Neural cell (in vitro differentiated cells): ENCODE measurements around the gene PKNOX2. TPM values are rescaled to one million over a fixed set of nuclear protein-coding genes. Genes with fewer than 3 reads are reported as not detected.

Experiments
- H2AFZ ChIP-seq: fragments of 200-600, 300-800 bp; sonication (generic), shearing (Covaris generic); 2 replicates; pipeline ENCODE4 v1.6.0; 2014; ENCODE audit warnings: low read depth, mild to moderate bottlenecking, antibody characterized with exemption, low read length, moderate library complexity
- H3F3A ChIP-seq: fragments of 200-600 bp; shearing (Covaris generic); 2 replicates; pipeline ENCODE4 v1.6.1; 2016; ENCODE audit warnings: mild to moderate bottlenecking, moderate library complexity, mixed read lengths, antibody characterized with exemption, low read length; ENCODE audit not compliant: insufficient read depth, poor library complexity, severe bottlenecking
- H3K27ac ChIP-seq: fragments of 200-600, 300-800 bp; sonication (generic), shearing (Covaris generic); 2 replicates; pipeline ENCODE4 v1.5.1; 2014; ENCODE audit warnings: mild to moderate bottlenecking, low read length, moderate library complexity
- H3K27me3 ChIP-seq: fragments of 300-800, 200-600 bp; sonication (generic), shearing (Covaris generic); 2 replicates; pipeline ENCODE4 v1.6.0; 2014; ENCODE audit warnings: mild to moderate bottlenecking, low read depth, low read length, moderate library complexity; ENCODE audit not compliant: insufficient read depth
- H3K36me3 ChIP-seq: fragments of 300-800, 200-600 bp; sonication (generic), shearing (Covaris generic); 2 replicates; pipeline ENCODE4 v1.5.1; 2014; ENCODE audit warnings: mild to moderate bottlenecking, antibody characterized with exemption, low read length, moderate library complexity; ENCODE audit not compliant: insufficient read depth
- H3K4me2 ChIP-seq: fragments of 300-800, 200-600 bp; sonication (generic), shearing (Covaris generic); 2 replicates; pipeline ENCODE4 v1.6.0; 2014; ENCODE audit warnings: mild to moderate bottlenecking, low read length
- H3K4me3 ChIP-seq: fragments of 300-800, 200-600 bp; sonication (generic), shearing (Covaris generic); 2 replicates; pipeline ENCODE4 v1.5.1; 2014; ENCODE audit warnings: mild to moderate bottlenecking, low read length, moderate library complexity
- H3K79me2 ChIP-seq: fragments of 200-600 bp; shearing (Covaris generic); replicated peaks from 2 replicates; pipeline ENCODE4 v1.6.0; 2014; ENCODE audit warnings: mild to moderate bottlenecking, low read length, moderate library complexity; ENCODE audit not compliant: insufficient read depth
- H3K9ac ChIP-seq: fragments of 300-800, 200-600 bp; sonication (generic), shearing (Covaris generic); 2 replicates; pipeline ENCODE4 v1.6.1; 2016; ENCODE audit warnings: mild to moderate bottlenecking, low read length, mixed read lengths
- H3K9me2 ChIP-seq: fragments of 200-600 bp; shearing (Covaris generic); 2 replicates; pipeline ENCODE4 v1.6.1; 2016; ENCODE audit warnings: mild to moderate bottlenecking, low read length, mixed read lengths; ENCODE audit not compliant: insufficient read depth
- H3K9me3 ChIP-seq: fragments of 200-600, 300-800 bp; sonication (generic), shearing (Covaris generic); 2 replicates; pipeline ENCODE4 v1.6.1; 2016; ENCODE audit warnings: mild to moderate bottlenecking, mixed run types, low read length, moderate library complexity, mixed read lengths
- H4K20me1 ChIP-seq: fragments of 200-600 bp; shearing (Covaris generic); 2 replicates; pipeline ENCODE4 v1.6.1; 2016; ENCODE audit warnings: mild to moderate bottlenecking, mixed run types; ENCODE audit not compliant: insufficient read depth
- CTCF ChIP-seq: fragments of 450-650 bp; IDR thresholded peaks from 2 replicates; pipeline ENCODE4 v1.5.1; 2014; ENCODE audit warnings: antibody characterized with exemption, mild to moderate bottlenecking, moderate library complexity; ENCODE audit not compliant: poor library complexity, severe bottlenecking
- EP300 ChIP-seq: fragments of 450-650 bp; conservative IDR thresholded peaks from 2 replicates; pipeline ENCODE4 v1.6.1; 2014; ENCODE audit warnings: antibody characterized with exemption, mild to moderate bottlenecking, moderate library complexity; ENCODE audit not compliant: poor library complexity, severe bottlenecking
- EZH2 ChIP-seq: fragments of 200-600, 300-800 bp; shearing (Covaris generic), sonication (generic); IDR thresholded peaks from 2 replicates; pipeline ENCODE4 v1.6.1; 2014; ENCODE audit warnings: antibody characterized with exemption, low read length, borderline replicate concordance, mild to moderate bottlenecking; ENCODE audit not compliant: insufficient read depth, poor library complexity, severe bottlenecking
- MXI1 ChIP-seq: fragments of 450-650 bp; conservative IDR thresholded peaks from 2 replicates; pipeline ENCODE4 v1.6.1; 2014; ENCODE audit warnings: antibody characterized with exemption, mild to moderate bottlenecking; ENCODE audit not compliant: poor library complexity, severe bottlenecking
- POLR2AphosphoS5 ChIP-seq: IDR thresholded peaks from 2 replicates; pipeline ENCODE4 v1.6.1; 2012
- RAD21 ChIP-seq: fragments of 450-650 bp; conservative IDR thresholded peaks from 2 replicates; pipeline ENCODE4 v1.6.1; 2014; ENCODE audit warnings: antibody characterized with exemption, mild to moderate bottlenecking, moderate library complexity
- SMC3 ChIP-seq: fragments of 450-650 bp; conservative IDR thresholded peaks from 2 replicates; pipeline ENCODE4 v1.6.1; 2014; ENCODE audit warnings: antibody characterized with exemption, mild to moderate bottlenecking, moderate library complexity; ENCODE audit not compliant: poor library complexity
- TAF1 ChIP-seq: IDR thresholded peaks from 2 replicates; pipeline ENCODE4 v1.6.1; 2012; ENCODE audit warnings: low read depth
- polyA plus RNA-seq: library from polyadenylated mRNA; depleted of rRNA; stranded (reverse); fragments of >200 nt; gene quantifications from 2 replicates; pipeline ENCODE4 v1.2.3, GENCODE V29; 2014
- TF ChIP-seq, protein P1 (sequence below): IDR thresholded peaks from 2 replicates; pipeline ENCODE4 v1.6.1; 2012; ENCODE audit warnings: borderline replicate concordance

PKNOX2 gene
- polyA plus RNA-seq, 1 donor from 2014 or later: 0.99 TPM

- H3K79me2 ChIP-seq: no peaks in the 10 kb centered on the region
- no peak overlapping the region for H2AFZ ChIP-seq
- no peaks in the 10 kb centered on the region for H4K20me1 ChIP-seq
- H3F3A ChIP-seq: no peaks in the 10 kb centered on the region
- no peaks in the 10 kb centered on the region for H3K9me2 ChIP-seq
- no peak overlapping the region for H3K27ac ChIP-seq
- H3K27me3 ChIP-seq: no peaks in the 10 kb centered on the region
- no peak overlapping the region for H3K4me2 ChIP-seq
- no peak for TF ChIP-seq EZH2
- TF ChIP-seq MXI1: no peak
- TF ChIP-seq RAD21: no peak
- TF ChIP-seq TAF1: no peak
- TF ChIP-seq, protein P1, sequence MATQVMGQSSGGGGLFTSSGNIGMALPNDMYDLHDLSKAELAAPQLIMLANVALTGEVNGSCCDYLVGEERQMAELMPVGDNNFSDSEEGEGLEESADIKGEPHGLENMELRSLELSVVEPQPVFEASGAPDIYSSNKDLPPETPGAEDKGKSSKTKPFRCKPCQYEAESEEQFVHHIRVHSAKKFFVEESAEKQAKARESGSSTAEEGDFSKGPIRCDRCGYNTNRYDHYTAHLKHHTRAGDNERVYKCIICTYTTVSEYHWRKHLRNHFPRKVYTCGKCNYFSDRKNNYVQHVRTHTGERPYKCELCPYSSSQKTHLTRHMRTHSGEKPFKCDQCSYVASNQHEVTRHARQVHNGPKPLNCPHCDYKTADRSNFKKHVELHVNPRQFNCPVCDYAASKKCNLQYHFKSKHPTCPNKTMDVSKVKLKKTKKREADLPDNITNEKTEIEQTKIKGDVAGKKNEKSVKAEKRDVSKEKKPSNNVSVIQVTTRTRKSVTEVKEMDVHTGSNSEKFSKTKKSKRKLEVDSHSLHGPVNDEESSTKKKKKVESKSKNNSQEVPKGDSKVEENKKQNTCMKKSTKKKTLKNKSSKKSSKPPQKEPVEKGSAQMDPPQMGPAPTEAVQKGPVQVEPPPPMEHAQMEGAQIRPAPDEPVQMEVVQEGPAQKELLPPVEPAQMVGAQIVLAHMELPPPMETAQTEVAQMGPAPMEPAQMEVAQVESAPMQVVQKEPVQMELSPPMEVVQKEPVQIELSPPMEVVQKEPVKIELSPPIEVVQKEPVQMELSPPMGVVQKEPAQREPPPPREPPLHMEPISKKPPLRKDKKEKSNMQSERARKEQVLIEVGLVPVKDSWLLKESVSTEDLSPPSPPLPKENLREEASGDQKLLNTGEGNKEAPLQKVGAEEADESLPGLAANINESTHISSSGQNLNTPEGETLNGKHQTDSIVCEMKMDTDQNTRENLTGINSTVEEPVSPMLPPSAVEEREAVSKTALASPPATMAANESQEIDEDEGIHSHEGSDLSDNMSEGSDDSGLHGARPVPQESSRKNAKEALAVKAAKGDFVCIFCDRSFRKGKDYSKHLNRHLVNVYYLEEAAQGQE: no peak
- no peak for TF ChIP-seq CTCF
- no peak for TF ChIP-seq POLR2AphosphoS5
- no peak for TF ChIP-seq EP300
- TF ChIP-seq SMC3: no peak
- H3K9me3 ChIP-seq: no peaks in the 10 kb centered on the region
- H3K4me3 ChIP-seq: no peak overlapping the region
- H3K9ac ChIP-seq: no peak overlapping the region
- no peaks in the 10 kb centered on the region for H3K36me3 ChIP-seq
Observed at GRCh38 chr11:125358254-125358840, 193.8 kb downstream of the PKNOX2 start.

DNA sequence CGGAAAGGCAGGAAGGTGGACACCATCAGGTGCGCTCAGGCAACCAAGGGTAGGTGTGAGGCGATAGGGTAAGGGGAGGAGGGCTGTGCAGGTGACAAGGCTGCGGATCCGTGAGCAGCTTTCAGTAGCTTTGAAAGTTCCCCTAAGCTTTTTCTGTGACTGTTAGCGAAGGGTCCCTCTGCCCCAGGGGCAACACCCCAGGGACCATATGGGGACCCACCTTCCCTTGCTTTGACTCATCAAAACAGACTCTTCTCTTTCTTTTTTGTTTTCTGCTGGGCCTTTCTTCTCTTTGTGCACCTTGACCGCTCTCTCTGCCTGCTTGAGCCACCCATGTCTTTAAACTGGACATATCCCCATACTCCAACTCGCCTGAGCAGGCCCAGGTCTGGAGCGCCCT, 194.6 kb downstream of the PKNOX2 start:
- no peak for TF ChIP-seq SMC3
- TF ChIP-seq RAD21: no peak
- Histone ChIP-seq H3K9me2 (no peaks in the 10 kb centered on the region), H4K20me1 (no peaks in the 10 kb centered on the region), H3K9ac (no peak overlapping the region), H3K27me3 (no peaks in the 10 kb centered on the region), H3F3A (no peaks in the 10 kb centered on the region), H3K36me3 (no peaks in the 10 kb centered on the region), H2AFZ (no peak overlapping the region), H3K79me2 (no peaks in the 10 kb centered on the region), H3K4me3 (no peak overlapping the region), H3K9me3 (no peaks in the 10 kb centered on the region), H3K4me2 (no peak overlapping the region), H3K27ac (no peak overlapping the region)
